B cell (primary cell): ENCODE results near the gene LAMA4.

ENCODE experiments used
- CTCF ChIP-seq: fragments of 200-600 bp; IDR thresholded peaks from one replicate; pipeline ENCODE4 v1.8.0; 2022; ENCODE audit warnings: antibody characterized with exemption, mild to moderate bottlenecking
- EZH2 ChIP-seq: IDR thresholded peaks from 2 replicates; pipeline ENCODE4 v1.6.1; 2012; ENCODE audit warnings: borderline replicate concordance, low read depth, mild to moderate bottlenecking, moderate library complexity, low read length; ENCODE audit not compliant: insufficient read depth, poor library complexity, severe bottlenecking

GRCh38 chr6:112275365-112275764 is 21.0 kb upstream of the LAMA4 start:
- TF ChIP-seq CTCF (no peak), EZH2 (no peak)
